GM15510 (cell line): ENCODE measurements around the gene IL1RAPL2.

Source experiments
- POLR2A ChIP-seq: IDR thresholded peaks from 3 replicates; pipeline ENCODE4 v1.6.1; 2011; ENCODE audit warnings: borderline replicate concordance; ENCODE audit not compliant: insufficient read length; ENCODE audit errors: extremely low read depth

Gene IL1RAPL2

GRCh38 chrX:105701310-105702052, 1135.5 kb downstream of the IL1RAPL2 start:
- no peak for TF ChIP-seq POLR2A

- no peak for TF ChIP-seq POLR2A
Observed at GRCh38 chrX:105703876-105704275, 1137.9 kb downstream of the IL1RAPL2 start.

DNA sequence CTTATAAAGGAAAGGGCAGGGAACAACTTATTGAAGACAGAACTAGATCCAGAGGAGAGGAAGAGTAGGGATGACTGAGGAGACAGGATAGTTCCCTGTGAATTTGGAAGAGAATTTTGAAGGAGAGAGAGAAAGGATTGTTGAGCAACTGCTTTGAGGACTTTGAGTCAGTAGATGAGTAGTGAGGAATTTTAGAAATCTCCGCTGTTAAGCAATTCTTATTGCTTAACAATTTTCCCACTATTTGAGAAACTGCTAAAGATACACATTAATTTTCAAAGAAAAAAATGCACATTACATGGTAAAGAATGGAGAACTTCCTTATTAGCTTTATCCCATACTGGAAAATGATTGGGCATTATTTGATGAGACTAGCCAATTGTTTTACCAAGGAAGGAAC, 1140.0 kb downstream of the IL1RAPL2 start:
- no peak for TF ChIP-seq POLR2A

DNA sequence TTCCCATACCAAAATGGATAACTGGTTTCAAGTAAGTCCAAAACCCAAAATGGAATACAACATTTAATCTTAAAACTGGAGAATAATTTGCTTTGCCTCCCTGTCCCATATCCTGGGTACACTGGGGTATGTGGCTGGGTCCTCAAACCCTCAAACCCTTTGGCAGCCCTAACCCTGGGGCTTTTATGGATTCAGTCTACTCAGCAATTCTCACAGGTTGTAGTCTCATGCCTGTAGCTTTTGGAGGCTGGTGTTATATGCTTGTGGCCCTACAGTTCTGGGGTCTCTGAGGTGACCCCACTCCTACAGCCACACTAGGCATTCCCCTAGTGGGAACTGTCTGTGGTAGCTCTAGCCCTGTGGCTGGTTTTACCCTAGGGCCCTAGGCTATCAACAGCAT, 1145.8 kb downstream of the IL1RAPL2 start:
- TF ChIP-seq POLR2A, result no peak

GRCh38 chrX:105715746-105716145, 1149.7 kb downstream of the IL1RAPL2 start:
- no peak for TF ChIP-seq POLR2A

DNA sequence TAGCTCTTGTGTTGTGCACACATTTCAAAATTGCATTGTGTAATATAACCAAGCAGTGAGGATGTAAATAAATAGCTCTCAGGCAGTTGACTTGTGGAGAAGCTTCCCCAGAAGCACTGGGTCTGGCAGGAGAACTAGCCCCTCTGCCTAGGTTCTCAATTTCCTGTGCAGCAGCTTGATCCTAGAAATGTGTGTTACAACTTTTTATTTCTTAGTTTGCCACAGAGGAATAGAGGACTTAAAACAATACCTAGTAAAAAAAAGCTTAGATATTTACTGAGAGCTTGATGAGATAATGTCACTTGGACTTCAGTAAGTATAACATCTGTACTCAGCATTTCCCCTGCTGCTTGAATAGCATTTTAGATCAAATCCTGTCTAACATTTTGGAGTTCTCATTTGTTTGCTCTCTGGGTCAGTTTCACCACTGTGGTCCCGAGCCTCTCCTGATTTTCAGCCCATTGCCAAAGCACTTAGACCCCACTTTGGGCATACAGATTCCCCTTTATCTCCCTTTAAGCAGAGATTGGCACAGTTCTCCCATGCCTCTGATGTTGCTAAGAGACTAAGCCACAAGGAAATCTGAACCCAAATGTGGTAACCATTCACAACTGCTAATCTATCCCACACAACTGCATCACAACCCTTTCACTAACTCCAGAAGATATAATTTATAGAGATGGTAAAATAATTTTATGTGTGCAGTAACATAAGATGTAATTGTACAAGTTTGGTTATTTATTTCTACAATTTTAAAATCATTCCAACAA, 1158.2 kb downstream of the IL1RAPL2 start:
- TF ChIP-seq POLR2A, result no peak

- no peak for TF ChIP-seq POLR2A
Observed at GRCh38 chrX:105725228-105725627, 1159.2 kb downstream of the IL1RAPL2 start.

DNA sequence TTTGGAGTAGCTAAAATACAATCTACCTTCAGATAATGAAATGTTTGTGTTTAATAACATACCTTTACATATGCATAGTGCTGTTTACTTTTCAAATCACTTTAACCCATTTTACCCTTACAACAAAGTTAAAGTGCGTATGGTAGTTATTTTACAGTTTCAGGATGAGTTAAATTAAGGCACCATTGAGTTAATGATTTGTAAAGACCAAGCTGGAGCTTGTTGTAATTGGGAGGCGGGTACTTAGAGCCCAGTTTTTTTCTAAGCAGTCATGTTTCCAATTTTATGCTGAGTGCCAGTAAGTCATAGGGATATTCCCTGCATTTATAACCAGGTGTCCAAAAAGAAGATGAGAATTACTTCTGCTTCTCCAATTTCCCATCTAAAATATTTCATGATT, 1172.2 kb downstream of the IL1RAPL2 start:
- TF ChIP-seq POLR2A, result no peak

- TF ChIP-seq POLR2A, result no peak
Observed at GRCh38 chrX:105744291-105744690, 1178.3 kb downstream of the IL1RAPL2 start.

- no peak for TF ChIP-seq POLR2A
Observed at GRCh38 chrX:105744946-105745345, 1178.9 kb downstream of the IL1RAPL2 start.

DNA sequence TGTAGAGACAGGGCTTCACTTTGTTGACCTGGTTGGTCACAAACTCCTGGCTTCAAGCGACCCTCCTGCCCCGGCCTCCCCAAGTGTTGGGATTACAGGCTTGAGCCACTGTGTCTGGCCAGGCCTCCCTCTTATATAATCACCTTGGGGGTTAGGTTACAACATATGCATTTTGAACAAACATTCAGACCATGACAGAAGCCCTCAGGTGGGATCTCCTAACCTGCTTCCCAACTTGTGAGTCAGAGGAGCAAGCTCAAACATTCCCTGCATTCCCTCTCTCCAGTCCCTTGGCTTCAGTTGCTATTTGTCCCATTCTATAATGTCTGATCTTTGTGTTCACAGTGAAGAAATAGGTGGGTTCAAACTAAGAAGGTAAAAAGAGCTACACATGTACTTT, 1179.9 kb downstream of the IL1RAPL2 start:
- TF ChIP-seq POLR2A, result no peak

- TF ChIP-seq POLR2A, result no peak
Observed at GRCh38 chrX:105752338-105752956, 1186.4 kb downstream of the IL1RAPL2 start.

- no peak for TF ChIP-seq POLR2A
Observed at GRCh38 chrX:105753411-105753810, 1187.4 kb downstream of the IL1RAPL2 start.

GRCh38 chrX:105754286-105754964, 1188.4 kb downstream of the IL1RAPL2 start:
- TF ChIP-seq POLR2A, result no peak

DNA sequence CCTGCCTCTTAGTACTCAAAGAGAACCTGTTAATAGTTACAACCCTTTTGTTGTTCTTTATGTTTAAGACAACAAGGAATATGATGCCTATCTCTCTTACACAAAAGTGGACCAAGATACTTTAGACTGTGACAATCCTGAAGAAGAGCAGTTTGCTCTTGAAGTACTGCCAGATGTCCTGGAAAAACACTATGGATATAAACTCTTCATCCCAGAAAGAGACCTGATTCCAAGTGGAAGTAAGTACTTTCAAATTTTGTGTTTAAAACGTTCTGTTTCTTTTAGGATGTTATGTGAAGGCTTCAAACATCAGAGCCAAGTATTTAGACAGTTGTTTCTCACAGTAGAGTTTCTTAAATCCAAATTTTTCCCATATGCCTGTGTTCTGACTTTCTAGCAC, 1189.1 kb downstream of the IL1RAPL2 start:
- TF ChIP-seq POLR2A, result no peak
